ENCODE measurements around the gene PRR29.

DNA sequence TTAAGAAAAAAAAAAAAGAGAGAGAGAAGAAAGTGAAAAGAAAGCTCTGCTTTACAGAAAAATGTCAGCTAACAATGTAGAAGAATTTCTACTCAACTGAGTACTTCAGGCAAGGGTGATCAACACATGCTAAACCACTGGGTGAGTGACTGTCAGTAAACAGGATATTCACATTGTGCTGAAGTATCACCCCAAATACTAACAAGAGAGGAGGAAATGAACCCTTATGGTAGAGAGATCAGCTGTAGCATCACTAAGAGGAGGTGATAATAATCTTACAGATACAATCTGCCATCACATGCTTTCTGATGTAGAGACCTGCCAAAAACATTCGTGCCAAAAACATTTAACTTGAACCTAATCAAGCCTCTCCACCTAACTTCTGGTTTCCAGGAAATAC, 53.0 kb downstream of the PRR29 start:
- TF ChIP-seq CTCF (IDR thresholded peaks at IDR 0.05) (no peak), EZH2 (IDR thresholded peaks at IDR 0.05; ENCODE audit: borderline replicate concordance, insufficient read depth, low read depth, low read length, poor library complexity, severe bottlenecking) (no peak)
